GM21528 (cell line): ENCODE results near the gene GRIP2.

Source experiments
- ATAC-seq: cut with Tn5 transposase; IDR thresholded peaks from one replicate; pipeline ENCODE4 v1.9.1; 2021; ENCODE audit warnings: mild to moderate bottlenecking, moderate library complexity; ENCODE audit not compliant: unreplicated experiment, low FRiP score

GRIP2 gene

DNA sequence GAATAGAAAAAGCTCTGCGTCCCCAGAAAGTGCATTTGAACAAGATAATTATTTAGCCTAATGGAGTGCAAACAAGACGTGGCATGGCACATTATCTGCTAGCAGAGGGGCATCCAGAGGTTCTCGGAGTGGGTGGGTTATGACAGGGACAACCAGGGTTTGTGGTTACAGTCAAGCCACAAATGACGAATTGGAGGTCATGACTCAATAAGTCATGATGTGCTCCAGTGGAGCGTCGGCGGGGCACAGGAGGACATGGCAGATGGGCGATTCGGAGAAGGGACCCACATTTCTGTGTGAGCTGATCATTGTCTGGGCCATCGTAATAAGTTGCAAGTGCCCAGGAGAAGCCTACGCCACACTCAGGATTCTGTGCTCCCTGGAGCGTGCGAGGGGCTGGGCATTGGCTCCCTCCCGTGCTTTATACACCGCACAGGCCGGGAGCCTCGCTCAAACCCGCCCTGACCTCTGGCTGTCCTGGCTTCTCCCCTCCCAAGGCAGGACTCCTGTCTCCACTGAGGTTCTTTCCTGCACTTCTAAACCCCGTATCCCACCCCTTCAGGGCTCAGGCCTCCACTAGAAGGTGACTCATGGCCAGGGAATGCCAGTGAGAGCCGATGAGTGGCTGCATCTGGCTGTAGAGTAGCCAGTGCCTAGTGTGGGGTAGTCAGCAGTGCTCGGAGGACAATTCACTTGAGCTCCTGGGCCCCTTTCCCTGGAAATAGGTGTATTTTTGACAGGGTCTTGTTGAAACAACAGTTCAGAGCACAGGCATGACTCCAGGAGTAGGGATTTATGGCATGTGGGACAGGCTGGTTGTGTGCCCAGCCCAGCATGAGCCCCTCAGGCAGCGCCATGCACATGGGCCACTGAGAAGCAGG is 67.4 kb downstream of the GRIP2 start:
- no peak for ATAC-seq

DNA sequence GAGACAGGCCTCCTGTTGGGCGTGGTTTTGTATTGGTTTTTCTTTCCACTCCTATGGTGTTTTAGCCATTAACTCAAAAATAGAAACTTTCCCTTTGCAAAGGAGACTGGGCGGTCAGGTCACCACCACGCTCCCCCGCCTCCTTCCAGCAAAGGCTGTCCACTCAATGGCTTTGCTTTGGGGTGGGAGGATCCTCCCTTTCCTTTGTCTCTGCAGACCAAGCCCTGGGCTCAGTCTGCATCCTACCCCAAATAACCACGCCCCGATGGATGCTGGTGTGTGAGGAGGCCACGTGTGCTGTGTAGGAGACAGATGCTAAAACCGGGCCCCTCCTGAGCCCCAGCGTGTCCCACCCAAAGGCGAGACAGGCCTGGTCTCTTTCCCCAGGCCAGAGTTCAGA is 68.5 kb downstream of the GRIP2 start:
- ATAC-seq, result no peak

- no peak for ATAC-seq
These were observed 69.1 kb downstream of the GRIP2 start for GRCh38 chr3:14471016-14471415.

GRCh38 chr3:14470461-14470860 is 69.7 kb downstream of the GRIP2 start:
- ATAC-seq, result no peak

GRCh38 chr3:14468621-14468981 is 71.5 kb downstream of the GRIP2 start:
- ATAC-seq, result no peak

DNA sequence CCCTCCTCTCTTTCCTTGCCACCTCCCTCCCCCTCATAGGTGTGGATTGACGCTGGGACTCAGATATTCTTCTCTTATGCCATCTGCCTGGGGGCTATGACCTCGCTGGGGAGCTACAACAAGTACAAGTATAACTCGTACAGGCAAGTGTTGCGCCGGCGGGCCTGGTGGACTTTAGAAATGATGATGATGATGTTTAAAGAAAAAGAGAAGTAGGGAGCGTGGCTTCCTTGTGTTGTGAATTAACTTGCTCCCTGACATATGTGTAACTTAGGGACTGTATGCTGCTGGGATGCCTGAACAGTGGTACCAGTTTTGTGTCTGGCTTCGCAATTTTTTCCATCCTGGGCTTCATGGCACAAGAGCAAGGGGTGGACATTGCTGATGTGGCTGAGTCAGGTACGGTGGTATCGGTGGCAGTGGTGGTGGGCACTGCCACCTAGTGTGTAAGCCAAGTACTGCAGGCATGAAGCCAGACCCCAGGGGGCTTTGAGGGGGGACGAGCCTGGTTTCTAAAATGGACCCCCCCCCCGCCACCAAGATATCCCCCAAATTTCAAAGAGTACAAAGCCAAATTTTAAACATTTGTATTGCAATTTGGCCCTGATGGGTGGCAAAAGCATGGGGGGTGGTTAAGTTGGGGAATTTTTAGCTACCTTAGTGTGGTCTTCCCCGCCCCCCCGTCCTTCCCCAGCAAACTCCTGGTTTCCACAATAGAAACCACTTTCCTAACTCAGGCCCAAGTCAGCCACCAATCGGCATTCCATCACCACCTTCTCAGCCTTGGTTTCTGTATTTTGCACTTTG is 72.1 kb downstream of the GRIP2 start:
- ATAC-seq, result no peak

GRCh38 chr3:14466179-14466903 is 73.8 kb downstream of the GRIP2 start:
- ATAC-seq, result no peak

GRCh38 chr3:14465425-14465824 is 74.7 kb downstream of the GRIP2 start:
- ATAC-seq, result no peak

DNA sequence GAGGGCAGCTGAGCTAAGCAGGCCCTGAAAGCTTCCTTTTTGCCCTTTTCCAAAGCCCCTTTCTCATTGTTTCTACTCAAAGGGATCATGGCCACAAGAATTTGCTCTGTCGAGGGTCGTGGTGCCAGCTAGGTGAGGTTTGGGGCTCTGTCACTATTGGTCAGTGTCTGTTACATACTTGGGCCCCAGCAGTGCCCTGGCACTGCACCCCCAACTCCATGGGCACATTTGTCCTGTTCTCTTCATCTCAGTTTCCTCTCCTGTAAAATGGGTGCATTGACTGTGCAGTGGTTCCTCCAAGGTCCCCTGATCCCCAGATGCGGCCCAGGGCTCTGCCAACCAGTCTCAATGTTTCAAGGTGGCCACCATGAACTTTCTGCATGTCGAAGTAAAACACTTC is 75.6 kb downstream of the GRIP2 start:
- no peak for ATAC-seq

DNA sequence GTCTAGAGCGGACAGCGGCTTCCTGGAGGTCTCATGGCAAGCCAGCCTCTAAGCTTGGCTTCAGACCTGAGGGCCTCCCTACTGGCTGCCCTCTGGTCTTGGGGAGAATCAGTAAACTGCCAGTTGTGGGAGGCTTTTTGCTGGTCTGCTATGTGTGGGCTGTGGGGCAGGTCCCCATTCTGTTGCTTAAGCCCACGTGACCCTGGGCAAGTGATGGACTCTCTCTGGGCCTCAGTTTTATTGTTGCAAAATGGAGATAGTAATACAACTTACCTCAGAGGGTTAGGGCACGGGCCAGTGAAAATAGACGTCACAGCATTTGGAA is 76.0 kb downstream of the GRIP2 start:
- no peak for ATAC-seq

DNA sequence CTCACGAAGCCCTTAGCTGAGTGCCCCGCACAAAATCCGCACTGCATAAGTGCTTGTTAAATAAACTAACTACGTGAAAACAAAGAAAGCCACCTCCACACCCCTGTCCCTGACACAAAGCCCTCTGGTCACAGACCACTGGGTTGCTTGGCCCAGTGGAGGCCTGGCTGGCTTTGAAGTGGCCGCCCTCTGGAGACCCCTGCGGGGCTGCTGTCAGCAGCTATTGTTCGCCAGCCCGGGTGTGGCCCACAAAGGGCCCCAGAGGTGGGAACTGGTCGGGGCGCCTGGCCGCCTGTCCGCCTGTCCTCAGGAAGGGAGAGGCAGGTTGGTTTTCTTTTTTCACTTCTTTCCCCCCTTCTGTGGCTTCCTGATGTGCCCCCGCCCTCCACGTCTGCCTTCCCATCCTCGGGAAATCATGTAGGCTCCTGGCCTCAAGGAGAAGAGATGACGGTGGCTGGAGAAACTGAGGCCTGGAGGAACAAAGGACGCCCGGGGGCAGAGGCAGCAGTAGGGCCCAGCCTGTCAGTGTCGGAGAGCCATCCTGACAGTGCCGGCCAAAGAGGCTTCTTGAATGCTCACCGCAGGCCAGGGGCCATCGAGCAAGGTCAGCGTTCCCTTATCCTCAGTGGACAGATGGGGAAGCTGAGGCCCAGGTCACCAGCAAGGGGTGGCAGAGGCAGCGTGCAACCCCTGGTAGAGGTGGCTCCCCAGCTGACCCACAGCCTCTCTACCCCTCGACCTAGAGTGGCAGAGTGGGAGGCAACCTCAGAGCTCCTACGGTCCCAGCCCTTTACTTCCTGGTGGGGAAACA is 76.6 kb downstream of the GRIP2 start:
- ATAC-seq, result no peak

DNA sequence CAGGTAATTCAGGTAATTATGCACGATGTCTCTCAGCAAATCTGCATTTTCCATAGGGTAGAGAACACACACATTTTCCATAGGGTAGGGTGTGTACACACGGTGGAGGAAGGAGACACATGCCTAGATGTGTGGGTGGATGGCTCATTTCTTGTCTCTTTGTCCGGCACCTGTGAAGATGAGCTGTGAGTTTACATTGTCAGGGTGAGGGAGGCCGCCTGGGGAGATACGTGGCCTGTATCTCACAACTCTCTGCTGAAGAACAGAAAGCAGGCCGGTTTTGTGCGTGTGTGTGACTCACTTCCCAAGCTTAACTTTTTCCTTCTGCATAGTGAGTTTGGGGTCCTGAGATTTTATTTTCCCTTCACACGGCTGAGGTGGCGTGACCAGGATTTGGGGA is 77.4 kb downstream of the GRIP2 start:
- ATAC-seq, result no peak

GRCh38 chr3:14461748-14462324 is 78.3 kb downstream of the GRIP2 start:
- no peak for ATAC-seq

- ATAC-seq, result no peak
These were observed 79.0 kb downstream of the GRIP2 start for GRCh38 chr3:14461006-14461747.

DNA sequence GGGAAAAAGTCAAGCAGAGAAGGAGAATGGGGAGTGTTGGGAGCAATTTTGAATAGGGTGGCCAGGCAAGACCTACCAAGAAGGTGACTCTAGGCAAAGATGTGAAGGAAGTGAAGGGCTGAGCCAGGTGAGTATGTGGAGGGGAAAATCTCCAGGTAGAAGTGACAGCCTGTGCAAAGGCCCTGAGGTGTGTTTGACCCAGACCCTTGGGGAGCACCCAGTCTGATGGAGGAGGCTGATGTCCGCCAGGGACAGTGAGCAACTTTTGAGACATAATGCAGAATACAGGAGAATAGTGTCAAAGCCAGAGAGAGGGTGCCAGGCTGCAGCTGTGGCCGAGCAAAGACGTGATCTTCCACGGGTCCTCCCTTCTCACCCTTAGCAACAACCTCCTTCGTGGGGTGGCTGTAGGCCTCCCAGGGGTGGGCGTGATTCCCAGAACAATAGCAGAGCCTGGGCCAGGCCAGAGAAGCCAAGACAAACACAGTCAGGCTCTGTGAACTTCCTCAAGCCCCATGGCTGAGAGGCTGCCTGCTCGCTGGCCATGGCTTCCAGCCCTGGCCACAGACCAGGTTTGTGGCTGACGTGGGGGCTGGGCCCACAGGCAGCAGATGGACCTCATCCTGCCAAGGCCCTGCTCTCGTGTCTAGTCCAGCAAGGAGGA is 79.7 kb downstream of the GRIP2 start:
- ATAC-seq, result no peak

DNA sequence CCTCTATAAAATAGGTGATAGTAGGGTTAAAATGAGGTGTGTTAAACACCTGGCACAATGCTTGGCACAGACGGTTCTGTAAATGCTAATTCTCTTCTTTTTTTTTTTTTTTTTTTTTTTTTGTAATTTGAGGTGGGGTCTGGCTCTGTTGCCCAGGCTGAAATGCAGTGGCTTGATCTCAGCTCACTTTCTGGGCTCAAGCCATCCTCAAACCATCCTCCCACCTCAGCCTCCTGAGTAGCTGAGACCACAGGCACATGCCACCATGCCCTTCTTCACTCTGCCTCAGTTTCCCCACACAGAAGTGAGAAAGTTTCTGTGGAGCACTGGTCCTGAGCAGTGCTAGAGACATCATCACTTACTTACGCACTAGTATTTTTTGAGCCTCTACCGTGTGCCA is 80.4 kb downstream of the GRIP2 start:
- ATAC-seq, result no peak

DNA sequence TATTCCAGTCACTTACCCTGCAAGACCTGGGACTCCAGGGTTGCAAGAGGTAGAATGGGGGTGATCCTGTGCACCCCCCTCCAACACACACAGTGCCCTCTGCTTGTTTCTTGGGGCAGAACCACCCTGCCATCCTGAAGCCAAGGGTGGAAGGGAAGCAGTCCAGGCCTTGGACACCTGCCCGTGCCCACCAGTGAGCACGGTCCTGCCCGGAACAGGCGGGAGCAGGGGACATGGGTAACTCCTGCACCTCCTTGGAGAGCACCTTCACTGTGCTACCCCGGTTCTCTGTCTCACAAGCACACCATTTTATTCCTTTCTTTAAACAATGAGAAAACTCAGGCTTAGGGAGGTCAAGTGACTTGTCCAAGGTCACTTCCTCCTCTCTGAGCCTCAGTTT is 80.8 kb downstream of the GRIP2 start:
- ATAC-seq, result no peak

DNA sequence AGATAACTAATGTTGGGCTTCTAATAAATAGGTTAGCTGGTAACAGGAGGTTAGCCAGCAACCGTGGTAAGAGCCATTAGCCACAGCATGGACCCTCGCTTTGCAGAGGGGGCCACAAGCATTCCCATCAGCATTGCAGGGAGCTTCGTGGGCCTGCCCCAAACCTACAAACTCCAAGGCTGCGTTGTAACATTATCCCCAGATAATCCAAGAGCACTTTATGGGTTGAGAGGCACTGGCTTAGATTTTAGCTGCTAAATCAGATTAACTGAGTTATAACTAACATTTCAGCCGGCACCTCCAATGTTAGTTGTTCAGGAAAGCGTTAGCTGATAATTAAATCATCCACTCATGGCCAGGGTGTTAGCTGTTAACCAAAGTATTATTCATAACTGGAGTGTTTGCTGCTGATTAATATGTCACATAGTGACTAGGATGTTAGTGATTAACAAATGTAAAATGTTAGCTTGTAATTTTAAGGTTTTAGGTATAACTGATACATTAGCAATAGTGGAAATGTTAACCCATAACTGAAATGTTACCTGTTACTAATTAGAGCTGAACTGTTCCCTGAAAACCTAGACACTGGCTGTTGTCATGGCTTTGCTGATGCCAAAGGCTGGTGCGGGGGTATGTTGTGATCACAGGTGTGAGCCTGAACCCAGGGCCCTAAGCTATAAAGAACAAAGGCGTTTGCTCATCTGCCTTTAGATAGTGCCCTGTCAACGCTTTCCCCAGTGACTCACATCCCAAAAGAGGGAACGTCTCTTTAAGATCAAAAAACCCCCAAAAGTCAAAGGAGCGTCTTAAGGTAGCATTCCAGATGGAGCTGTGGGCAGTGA is 81.5 kb downstream of the GRIP2 start:
- ATAC-seq, result no peak
